Body of pancreas (tissue), 4 donors: ENCODE measurements around the gene FRAS1. TPM values are rescaled to one million over a fixed set of nuclear protein-coding genes. Genes with fewer than 3 reads are reported as not detected.

Experiments used
- ATAC-seq: fragments of 150-250 bp; one replicate; pipeline ENCODE4 v1.9.1; 2016
- DNase-seq, 4 donors: peaks; one replicate each; pipeline ENCODE4 v3.0.0-alpha.2; 2019
- H3K27ac ChIP-seq, 4 donors: fragments of 200-600 bp; sonication (generic); 1 replicate in 3 of 4; 2 replicates in 1 of 4; pipeline versions ENCODE4 v1.5.1 to v1.6.1; 2016 to 2019; ENCODE audit warnings: mild to moderate bottlenecking in 1 of 4, mixed read lengths in 1 of 4, moderate library complexity in 1 of 4
- H3K27me3 ChIP-seq, 2 donors: fragments of 200-600 bp; sonication (generic); one replicate each; pipeline ENCODE4 v1.6.0; 2016; ENCODE audit warnings: mild to moderate bottlenecking in 1 of 2
- H3K36me3 ChIP-seq, 2 donors: fragments of 200-600 bp; sonication (generic); replicated peaks in 1 of 2; 2 replicates each; pipeline ENCODE4 v1.5.1; 2016; ENCODE audit warnings: low read depth in 2 of 2; ENCODE audit not compliant: insufficient read depth in 1 of 2
- H3K4me1 ChIP-seq: fragments of 200-600 bp; sonication (generic); one replicate; pipeline ENCODE4 v1.6.0; 2016
- H3K4me3 ChIP-seq, 2 donors: fragments of 200-600 bp; sonication (generic); 1 replicate in 1 of 2; 2 replicates in 1 of 2; pipeline ENCODE4 v1.5.1; 2016 to 2019
- H3K9me3 ChIP-seq, 3 donors: fragments of 200-600 bp; sonication (generic); 1 replicate in 2 of 3; 2 replicates in 1 of 3; pipeline ENCODE4 v1.5.1; 2016
- CTCF ChIP-seq, 7 experiments: fragments of 450-650 bp in 4 of 7; fragments of 200-600 bp in 3 of 7; sonication (generic) in 3 of 7; IDR thresholded peaks; one replicate each; pipeline ENCODE4 v1.5.1; 2016 to 2019; ENCODE audit warnings: antibody characterized with exemption in 7 of 7
- POLR2A ChIP-seq, 3 donors: fragments of 450-650 bp; IDR thresholded peaks; one replicate each; pipeline ENCODE4 v1.6.1; 2016; ENCODE audit warnings: antibody characterized with exemption in 3 of 3, mild to moderate bottlenecking in 2 of 3
- WGBS, 2 donors: methylation state at CpG; one replicate each; pipeline ENCODE4 v1.1.5; 2017; 5-methylcytosine and 5-hydroxymethylcytosine counted together
- intact Hi-C: fragments of 100-400 bp; cut with DNase I; formaldehyde crosslinking; loops from one replicate; pipeline ENCODE4 v1.15.1; 2023
- total RNA-seq, 2 donors: library from RNA; depleted of rRNA; stranded (reverse); fragments of >200 nt; gene quantifications; one replicate each; pipeline ENCODE4 v1.1.0, GENCODE V29; 2016

Gene FRAS1
- total RNA-seq, 2 donors from 2014 or later = 22.6 to 24.4 TPM

GRCh38 chr4:78057600-78058550 lies 752 bp downstream of the FRAS1 start:
- WGBS, 2 donors = 0% methylated on average over 32 to 56 of the region's 56 CpGs
- DNase-seq = peak; percentile 59 to 71 (median 68)
- no peaks in the 10 kb centered on the region for H3K9me3 ChIP-seq
- no peaks in the 10 kb centered on the region for H3K36me3 ChIP-seq
- no peaks in the 10 kb centered on the region for H3K27me3 ChIP-seq
- TF ChIP-seq POLR2A (IDR thresholded peaks at IDR 0.05) = peak in 2 of 3 donors; percentile 41 to 52
- TF ChIP-seq CTCF (IDR thresholded peaks at IDR 0.05) = peak in 1 of 7 experiments; percentile 8
- peak overlapping the region; percentile 52 to 93 (median 74) for H3K27ac ChIP-seq
- ATAC-seq = peak; percentile 43
- H3K4me1 ChIP-seq = peaks cover 8% of the 10 kb centered on the region
- intact Hi-C loops = no loop called here
- H3K4me3 ChIP-seq = peak overlapping the region; percentile 33 to 42

- Histone ChIP-seq H3K36me3 (no peaks in the 10 kb centered on the region), H3K27ac (peak overlapping the region; percentile 52 to 93 (median 74)), H3K4me1 (peaks cover 8% of the 10 kb centered on the region), H3K9me3 (no peaks in the 10 kb centered on the region), H3K4me3 (peak overlapping the region; percentile 33 to 42), H3K27me3 (no peaks in the 10 kb centered on the region)
- intact Hi-C loops = no loop called here
- peak; percentile 48 to 61 (median 53) for DNase-seq
- no peak for TF ChIP-seq CTCF (IDR thresholded peaks at IDR 0.05)
- TF ChIP-seq POLR2A (IDR thresholded peaks at IDR 0.05) = peak; percentile 8 to 46 (median 38)
- ATAC-seq = peak; percentile 47
- 1 to 2% methylated on average over 43 to 54 of the region's 54 CpGs for WGBS, 2 donors
These were observed 1.7 kb downstream of the FRAS1 start for GRCh38 chr4:78058591-78059523.

- WGBS, 2 donors = 3% methylated on average over 7 of the region's 7 CpGs
- intact Hi-C loops = no loop called here
- Histone ChIP-seq H3K4me1 (peaks cover 8% of the 10 kb centered on the region), H3K9me3 (no peaks in the 10 kb centered on the region), H3K4me3 (peak overlapping the region in 1 of 2 donors; percentile 33), H3K36me3 (no peaks in the 10 kb centered on the region), H3K27me3 (no peaks in the 10 kb centered on the region), H3K27ac (peak overlapping the region in 3 of 4 donors; percentile 71 to 93 (median 76))
- TF ChIP-seq POLR2A (IDR thresholded peaks at IDR 0.05) = peak in 1 of 3 donors; percentile 6
- peak; percentile 40 to 86 (median 77) for TF ChIP-seq CTCF (IDR thresholded peaks at IDR 0.05)
- ATAC-seq (peak; percentile 57), DNase-seq (peak; percentile 66 to 82 (median 68))
These were observed 2.4 kb downstream of the FRAS1 start for GRCh38 chr4:78059524-78059889.

- no peak for TF ChIP-seq POLR2A (IDR thresholded peaks at IDR 0.05)
- no peak for TF ChIP-seq CTCF (IDR thresholded peaks at IDR 0.05)
- no peaks in the 10 kb centered on the region for H3K27me3 ChIP-seq
- ATAC-seq (no peak), DNase-seq (no peak)
- H3K27ac ChIP-seq = no peak overlapping the region
- intact Hi-C loops = no loop called here
- H3K9me3 ChIP-seq = no peaks in the 10 kb centered on the region
- H3K36me3 ChIP-seq = no peaks in the 10 kb centered on the region
- 24 to 30% methylated on average over 1 of the region's 1 CpG for WGBS, 2 donors
- peaks cover 8% of the 10 kb centered on the region for H3K4me1 ChIP-seq
- H3K4me3 ChIP-seq = no peak overlapping the region
These were observed 2.8 kb downstream of the FRAS1 start for GRCh38 chr4:78059938-78060337.
